DOHH2 (cell line): ENCODE results near the gene KDM5A.

Experiments used
- CTCF ChIP-seq: fragments of 200-600 bp; sonication (generic); IDR thresholded peaks from one replicate; pipeline ENCODE4 v1.5.1; 2014; ENCODE audit warnings: antibody characterized with exemption, mild to moderate bottlenecking, low read depth, low read length; ENCODE audit not compliant: poor library complexity, severe bottlenecking
- EZH2phosphoT487 ChIP-seq: fragments of 200-600 bp; sonication (generic); IDR thresholded peaks from 2 replicates; pipeline ENCODE4 v1.6.1; 2017; ENCODE audit warnings: borderline replicate concordance, mild to moderate bottlenecking, antibody characterized with exemption, low read length, moderate library complexity, mixed read lengths

GRCh38 chr12:234891-235415 is 154.2 kb downstream of the KDM5A start:
- no peak for TF ChIP-seq CTCF
- no peak for TF ChIP-seq EZH2phosphoT487
